ENCODE results near the gene ASMTL.

The ASMTL gene, protein sequence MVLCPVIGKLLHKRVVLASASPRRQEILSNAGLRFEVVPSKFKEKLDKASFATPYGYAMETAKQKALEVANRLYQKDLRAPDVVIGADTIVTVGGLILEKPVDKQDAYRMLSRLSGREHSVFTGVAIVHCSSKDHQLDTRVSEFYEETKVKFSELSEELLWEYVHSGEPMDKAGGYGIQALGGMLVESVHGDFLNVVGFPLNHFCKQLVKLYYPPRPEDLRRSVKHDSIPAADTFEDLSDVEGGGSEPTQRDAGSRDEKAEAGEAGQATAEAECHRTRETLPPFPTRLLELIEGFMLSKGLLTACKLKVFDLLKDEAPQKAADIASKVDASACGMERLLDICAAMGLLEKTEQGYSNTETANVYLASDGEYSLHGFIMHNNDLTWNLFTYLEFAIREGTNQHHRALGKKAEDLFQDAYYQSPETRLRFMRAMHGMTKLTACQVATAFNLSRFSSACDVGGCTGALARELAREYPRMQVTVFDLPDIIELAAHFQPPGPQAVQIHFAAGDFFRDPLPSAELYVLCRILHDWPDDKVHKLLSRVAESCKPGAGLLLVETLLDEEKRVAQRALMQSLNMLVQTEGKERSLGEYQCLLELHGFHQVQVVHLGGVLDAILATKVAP

DNA sequence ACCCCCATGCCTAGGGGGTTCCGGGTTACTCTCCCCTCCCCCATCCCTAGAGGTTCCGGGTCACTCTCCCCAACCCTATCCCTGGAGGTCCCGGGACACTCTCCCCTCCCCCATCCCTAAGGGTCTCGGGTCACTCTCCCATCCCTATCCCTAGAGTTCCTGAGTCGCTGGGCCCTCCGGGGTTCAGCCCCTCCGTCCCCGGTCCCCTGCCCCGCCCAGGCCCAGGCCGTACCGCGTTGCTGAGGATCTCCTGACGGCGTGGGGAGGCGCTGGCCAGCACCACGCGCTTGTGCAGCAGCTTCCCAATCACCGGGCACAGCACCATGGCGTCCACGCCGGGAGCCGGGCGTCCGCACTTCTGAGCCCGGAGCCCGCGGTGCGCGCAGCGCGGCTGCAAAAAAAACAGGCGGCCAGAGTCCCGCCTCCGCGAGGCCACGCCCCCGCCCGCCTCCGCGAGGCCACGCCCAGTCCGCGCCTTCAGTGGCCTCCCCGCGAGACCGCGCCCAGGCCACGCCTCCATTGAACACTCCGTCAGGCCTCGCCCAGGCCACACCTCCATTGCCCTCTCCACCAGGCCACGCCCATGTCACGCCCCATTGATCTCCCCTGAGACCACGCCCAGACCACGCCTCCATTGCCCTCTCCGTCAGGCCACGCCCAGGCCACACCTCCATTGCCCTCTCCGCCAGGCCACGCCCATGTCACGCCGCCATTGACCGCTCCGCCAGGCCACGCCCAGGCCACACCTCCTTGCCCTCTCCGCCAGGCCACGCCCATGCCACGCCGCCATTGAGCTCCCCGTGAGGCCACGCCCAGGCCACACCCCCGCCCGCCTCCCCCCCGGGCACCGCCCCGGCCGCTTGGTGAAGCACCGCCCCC, at the start of gene ASMTL:
Gene ASMTL (minus strand): TSS at position 394 of the 879 bp plus-strand sequence. CDS start 69 bp downstream, at position 325.
- H3K4me3 ChIP-seq (ENCODE audit: low read depth, low read length), result peak within 1 kb of the TSS; percentile 93
- ChIA-PET CTCF (no interaction called here), POLR2A (no interaction called here)
- TF ChIP-seq, protein P1, sequence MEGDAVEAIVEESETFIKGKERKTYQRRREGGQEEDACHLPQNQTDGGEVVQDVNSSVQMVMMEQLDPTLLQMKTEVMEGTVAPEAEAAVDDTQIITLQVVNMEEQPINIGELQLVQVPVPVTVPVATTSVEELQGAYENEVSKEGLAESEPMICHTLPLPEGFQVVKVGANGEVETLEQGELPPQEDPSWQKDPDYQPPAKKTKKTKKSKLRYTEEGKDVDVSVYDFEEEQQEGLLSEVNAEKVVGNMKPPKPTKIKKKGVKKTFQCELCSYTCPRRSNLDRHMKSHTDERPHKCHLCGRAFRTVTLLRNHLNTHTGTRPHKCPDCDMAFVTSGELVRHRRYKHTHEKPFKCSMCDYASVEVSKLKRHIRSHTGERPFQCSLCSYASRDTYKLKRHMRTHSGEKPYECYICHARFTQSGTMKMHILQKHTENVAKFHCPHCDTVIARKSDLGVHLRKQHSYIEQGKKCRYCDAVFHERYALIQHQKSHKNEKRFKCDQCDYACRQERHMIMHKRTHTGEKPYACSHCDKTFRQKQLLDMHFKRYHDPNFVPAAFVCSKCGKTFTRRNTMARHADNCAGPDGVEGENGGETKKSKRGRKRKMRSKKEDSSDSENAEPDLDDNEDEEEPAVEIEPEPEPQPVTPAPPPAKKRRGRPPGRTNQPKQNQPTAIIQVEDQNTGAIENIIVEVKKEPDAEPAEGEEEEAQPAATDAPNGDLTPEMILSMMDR (IDR thresholded peaks at IDR 0.05; ENCODE audit: insufficient read depth, low read length, missing control alignments), result no peak
- peak; percentile 96 for DNase-seq (ENCODE audit: low read depth, low spot score)

DNA sequence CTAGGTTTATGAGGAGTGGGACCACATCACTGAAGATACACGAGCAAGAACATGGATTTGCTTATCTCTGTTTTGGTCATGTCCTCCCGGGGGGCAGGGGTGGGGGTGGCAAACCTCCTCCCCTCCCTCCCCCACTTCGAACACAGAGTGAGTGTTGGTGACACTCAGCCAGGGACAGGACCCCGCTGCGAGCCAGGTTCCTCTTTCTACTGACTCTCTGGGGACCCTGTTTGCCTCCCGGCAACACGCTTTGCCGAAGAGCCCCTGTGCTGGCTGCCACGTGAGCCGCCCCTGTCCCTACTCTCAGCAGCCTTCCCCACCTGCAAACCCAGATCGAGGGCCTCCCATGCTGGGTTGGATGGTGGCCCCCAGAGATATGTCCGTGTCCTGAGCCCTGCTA, 49.5 kb upstream of the ASMTL start:
- ChIA-PET POLR2A (no interaction called here), CTCF (no interaction called here)
- no peak overlapping the region for H3K4me3 ChIP-seq (ENCODE audit: low read depth, low read length)
- no peak for DNase-seq (ENCODE audit: low read depth, low spot score)
- TF ChIP-seq, protein P1 (IDR thresholded peaks at IDR 0.05; ENCODE audit: insufficient read depth, low read length, missing control alignments), result no peak

DNA sequence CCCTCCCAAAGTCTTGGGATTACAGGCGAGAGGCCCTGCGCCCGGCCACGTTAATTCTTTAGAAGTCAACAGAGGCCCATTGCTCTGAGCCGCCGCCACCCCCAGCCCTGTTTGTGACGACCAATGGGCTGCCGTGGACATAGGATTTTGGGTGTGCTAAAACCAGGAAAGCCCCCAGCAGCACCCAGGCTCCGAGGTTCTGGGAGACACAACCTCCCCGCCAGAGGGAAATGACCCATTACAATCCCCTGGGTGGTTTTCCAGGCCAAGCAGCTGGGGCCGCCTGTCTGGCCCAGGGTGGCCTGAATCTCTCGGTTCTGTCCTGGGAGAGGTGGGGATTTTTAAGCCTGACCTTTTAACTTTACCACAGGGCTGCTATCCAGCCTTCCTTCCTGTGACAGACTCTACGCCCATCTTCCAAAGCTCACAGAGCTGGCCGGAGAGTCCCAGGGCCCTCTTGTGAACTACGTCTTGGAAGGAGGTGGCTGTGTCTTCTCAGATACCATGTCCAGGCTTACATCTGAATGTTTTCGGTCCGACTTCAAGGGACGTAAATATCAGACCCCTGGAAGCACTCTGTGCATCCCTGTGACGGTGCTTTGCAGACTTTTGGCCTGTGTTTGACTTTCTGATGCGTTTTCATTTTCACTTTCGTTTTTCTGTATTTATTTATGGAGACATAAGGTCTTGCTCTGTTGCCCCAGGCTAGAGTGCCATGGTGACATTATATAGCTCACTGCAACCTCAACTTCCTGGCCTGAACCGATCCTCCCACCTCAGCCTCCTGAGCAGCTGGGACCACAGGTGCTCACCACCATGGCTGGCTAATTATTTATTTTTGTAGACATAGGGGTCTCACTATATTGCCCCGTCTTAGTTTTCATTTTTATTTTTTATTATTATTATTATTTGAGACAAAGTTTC, 48.3 kb upstream of the ASMTL start:
- no peak for DNase-seq (ENCODE audit: low read depth, low spot score)
- ChIA-PET POLR2A (no interaction called here), CTCF (no interaction called here)
- no peak overlapping the region for H3K4me3 ChIP-seq (ENCODE audit: low read depth, low read length)
- TF ChIP-seq, protein P1 (IDR thresholded peaks at IDR 0.05; ENCODE audit: insufficient read depth, low read length, missing control alignments), result no peak

DNA sequence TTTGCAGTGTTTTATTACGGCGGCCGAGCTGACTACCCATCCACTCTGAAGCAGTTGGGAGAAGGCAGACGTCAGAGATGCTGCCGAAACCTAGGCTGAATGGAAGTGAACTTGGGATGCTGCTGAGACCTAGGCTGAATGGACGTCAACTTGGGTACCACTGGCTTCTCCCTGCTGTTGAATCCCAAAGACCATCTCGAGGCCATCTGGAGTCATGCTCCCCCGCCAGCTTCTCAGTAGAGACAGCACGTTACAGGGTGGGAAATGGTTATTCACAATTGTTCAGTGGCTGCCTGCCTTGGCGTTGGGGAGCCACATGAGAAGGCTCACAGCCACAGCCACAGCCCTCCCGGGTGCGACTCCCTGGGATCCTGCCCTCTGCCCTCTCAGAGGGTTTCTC, 43.4 kb upstream of the ASMTL start:
- H3K4me3 ChIP-seq (ENCODE audit: low read depth, low read length), result no peak overlapping the region
- TF ChIP-seq, protein P1 (IDR thresholded peaks at IDR 0.05; ENCODE audit: insufficient read depth, low read length, missing control alignments), result no peak
- ChIA-PET POLR2A (no interaction called here), CTCF (no interaction called here)
- no peak for DNase-seq (ENCODE audit: low read depth, low spot score)

DNA sequence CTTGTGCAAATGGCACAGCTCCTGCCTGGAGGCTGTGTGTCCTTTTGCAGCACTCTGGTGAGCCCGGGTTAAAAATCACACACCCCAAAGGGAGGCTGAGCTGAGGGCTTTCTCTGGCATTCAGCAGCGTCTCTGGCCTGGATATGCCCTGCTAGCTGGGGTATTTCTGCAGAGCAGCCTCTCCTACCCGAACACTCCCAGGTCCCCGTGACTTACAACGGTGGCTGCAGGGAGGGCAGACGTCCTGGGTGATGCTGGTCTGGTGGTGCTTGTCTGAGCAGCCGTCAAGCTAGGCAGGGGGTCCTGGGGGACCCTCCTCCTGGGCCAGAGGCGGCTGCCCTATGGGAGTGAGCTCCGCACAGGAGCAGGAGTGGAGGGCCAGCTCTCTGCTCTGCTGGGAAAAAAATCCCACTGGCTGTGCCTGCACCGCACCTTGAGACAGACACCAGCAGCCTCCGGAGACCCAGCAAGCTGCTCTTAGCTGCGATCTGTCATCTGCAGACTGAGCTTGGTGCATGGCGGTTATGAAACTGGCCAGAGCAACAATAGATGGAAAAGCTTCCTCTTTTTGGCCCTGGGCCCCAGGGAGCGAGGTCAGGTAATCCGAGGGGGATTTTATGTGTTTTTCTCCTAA, 41.3 kb upstream of the ASMTL start:
- POLR2A ChIA-PET, result no interaction called here
- CTCF ChIA-PET, result no interaction called here
- DNase-seq (ENCODE audit: low read depth, low spot score), result no peak
- TF ChIP-seq, protein P1 (IDR thresholded peaks at IDR 0.05; ENCODE audit: insufficient read depth, low read length, missing control alignments), result no peak
- H3K4me3 ChIP-seq (ENCODE audit: low read depth, low read length), result no peak overlapping the region

Data from AG04449 (cell line).